ENCODE results near the gene EEFSEC.

The EEFSEC gene

DNA sequence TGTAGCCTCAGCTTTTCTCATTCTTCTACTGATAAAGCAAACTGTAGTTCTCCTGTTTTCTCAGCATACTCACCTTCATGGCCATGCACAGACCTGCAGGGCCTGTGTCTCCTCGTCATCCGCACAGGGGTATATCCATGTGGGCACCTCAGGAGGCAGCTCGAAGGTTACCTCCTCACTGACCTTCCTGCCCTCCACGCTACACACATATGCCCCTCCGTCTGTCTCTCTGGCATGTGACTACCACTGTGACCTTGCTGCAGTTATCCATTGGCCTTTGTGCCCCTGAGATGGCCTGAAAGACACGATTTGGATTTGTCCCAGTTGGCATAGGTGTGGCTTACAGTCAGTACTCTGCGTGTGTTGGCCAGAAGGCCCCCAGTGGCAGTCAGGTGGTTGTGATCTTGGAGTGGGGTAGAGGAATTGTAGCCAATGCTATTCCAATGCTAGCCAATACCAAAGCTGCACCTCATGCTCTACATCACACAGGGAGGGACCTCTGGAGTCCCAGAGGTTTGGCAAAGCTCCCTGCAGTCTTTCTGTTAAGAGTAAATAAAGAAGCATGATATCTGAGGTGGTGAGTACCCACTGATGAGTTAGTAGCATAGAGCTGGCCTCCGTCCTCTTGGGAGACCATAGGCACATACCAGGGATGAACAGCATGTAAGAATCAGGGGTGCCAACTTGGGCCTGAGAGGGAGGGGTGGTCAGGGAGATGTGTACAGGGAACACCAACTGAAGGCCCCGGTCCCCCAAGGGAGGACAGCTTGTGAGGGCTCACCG is 143.4 kb downstream of the EEFSEC start:
- no peak for DNase-seq

DNA sequence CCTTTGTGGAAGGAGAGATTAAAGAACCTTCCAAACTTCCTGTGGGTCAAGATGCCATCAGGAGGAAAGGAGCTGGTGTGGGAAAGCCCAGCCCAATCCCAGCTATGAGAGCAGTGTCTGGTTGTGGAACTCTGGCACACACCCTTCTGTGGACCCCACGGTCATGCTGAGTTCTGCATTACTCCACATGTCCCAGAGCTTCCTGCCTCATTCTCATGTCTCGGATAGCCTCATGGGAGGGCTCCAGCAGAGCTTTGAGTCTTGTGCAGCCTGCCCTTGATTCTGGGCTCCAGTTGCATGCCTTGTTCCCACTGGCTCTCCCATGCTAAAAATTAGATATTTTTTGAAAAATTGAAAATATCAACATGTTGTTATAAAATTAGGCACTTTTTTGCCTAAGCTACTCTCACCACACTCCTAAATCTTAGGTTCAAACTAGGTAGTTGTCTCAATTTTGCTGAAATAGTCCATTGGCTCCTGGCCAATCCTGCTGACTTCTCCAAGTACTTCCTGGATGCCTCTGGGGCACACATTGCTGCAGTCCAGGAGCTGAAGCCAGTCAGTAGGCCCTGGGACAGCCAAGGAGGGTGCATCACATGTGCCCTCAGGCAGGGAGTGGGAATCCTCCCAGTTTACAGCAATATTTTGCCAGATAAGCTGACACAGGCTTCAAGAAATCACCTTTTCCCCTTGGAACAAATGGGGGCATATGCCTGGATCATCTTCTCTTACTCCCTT is 144.3 kb downstream of the EEFSEC start:
- DNase-seq, result no peak

DNA sequence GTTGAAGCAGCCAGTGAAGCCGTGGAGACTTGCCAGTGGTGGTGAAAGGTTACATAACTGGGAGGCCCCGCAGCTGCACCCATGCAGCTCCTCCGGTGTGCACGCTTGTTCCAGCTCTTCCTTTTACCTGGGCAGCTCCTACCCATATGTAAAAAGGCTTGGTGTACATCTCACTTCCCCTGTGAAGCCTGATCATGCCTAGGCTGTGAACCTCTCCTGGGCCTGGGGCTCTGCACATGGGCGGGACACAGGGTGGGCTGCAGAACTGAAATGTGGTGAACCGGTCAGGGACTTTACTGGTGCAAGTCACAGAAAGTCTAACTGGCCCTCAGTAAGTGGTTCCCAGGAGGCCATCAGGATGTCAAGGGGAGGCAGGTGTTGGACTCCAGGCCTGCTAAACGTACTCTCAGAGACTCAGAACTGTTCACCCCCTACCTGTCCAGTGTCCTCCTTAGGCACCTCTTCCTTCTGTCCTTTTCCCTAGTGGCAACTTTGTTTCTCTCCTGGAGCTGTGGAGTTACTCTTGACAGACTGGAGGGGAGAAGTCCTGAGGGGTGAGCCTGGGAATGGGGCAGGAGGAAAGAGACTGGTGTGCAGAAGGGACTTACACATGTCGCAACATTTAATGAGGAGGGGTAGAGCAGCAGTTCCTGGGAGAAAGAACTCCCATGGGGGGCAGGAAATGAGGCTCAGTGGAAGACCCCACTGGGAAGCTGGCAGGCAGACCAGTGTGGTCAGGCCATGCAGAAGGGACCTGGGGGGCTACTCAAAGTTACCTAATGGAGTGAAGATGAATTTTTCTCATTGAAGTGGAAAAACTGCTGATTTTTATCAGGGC is 148.1 kb downstream of the EEFSEC start:
- no peak for DNase-seq

DNA sequence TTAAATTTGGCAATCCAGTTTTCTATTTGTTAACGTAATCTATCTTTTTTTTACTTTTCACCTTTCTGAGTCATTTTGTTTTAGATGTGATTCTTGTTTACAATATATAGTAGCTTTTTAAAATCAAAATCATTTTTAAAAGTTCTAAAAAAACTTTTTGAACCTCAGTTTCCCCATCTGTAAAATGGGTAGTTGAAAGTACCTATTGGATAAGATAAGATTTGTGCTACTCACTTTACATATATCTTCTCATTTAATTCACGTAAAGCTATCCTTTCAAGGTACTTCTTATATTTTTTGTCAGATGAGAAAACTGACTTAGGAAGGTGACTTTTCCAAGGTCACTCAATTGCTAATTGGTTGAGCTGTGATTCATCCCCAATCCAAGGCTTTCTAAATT is 153.2 kb downstream of the EEFSEC start:
- DNase-seq, result no peak

DNA sequence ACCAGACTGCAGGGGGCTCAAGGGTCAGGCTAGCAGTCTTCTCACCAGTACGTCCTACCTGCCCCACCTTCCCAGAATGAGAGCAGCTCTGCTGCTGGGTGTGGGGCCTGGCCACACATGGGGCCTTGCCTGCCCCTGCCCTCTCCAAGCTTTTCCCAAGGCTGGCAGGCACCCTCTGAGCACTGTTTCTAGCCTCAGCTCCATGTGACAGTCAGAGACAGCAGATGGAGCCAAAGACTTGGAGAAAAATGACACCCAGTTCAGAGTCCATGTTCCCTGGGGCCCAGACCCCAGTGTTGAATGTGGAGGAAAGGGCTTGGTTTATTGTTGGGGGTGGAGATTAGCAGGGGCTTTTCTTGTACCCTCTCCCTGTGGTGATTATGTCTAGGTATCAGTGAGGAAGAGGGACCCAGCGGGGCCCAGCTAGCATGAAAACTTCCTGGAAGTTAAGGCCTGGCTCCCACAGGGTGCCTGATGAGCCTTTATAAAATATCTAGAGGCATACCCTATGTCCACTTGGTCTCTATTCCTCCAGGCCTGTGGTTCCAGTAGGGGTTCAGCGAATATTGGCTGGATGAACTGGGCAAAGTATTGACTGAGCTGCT is 153.8 kb downstream of the EEFSEC start:
- no peak for DNase-seq

DNA sequence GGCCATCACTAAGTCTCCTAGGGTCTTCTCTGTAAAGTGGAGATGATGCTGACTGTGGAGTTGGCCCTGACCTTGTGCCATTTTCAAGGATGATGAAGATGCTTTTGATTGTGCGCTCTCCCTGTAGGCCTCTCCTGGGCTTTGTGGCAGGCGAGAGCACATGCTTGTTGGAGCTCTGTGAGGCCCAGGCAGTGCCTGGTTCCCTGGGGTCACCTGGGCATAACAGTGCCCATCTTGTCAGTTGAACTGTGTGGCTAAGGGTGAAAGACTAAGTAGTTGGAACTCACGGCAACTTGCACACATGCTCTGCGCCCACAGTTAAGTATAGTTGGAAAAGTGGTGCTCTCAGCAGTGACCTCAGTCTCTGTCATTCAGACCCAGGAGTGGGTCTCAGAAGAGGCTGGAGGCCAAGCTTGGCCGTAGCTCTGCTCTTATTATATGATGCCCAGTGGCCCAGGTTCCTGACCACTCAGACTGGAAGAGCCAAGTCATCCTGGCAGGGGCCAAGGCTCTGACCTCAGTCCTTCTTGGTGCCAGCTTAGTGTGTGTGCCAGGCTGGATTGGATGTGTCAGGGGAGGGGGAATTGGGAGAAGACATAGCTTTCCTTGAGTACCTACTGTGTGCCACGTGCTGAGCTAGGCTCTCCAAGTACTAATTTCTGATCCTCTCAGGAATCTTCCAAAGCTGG is 154.6 kb downstream of the EEFSEC start:
- no peak for DNase-seq

DNA sequence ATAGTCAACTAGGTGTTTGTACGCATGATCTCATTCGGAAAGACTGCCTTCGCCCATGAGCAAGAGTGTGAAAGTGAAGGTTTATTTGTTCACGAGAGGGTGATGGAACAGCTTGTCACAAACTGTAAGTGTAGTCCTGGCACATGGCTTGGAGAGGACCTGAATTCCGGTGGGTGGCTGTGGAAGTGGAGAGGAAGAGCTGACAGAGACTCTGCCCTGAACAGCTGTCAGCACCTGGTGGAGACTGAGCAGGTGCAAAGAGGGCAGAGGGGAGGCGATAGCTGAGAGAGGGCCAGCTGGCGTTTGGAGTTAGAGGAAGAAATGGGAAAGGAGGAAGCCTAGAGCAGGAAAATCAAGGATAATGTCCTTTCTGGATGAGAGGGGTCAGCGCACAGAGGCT is 155.7 kb downstream of the EEFSEC start:
- no peak for DNase-seq

DNA sequence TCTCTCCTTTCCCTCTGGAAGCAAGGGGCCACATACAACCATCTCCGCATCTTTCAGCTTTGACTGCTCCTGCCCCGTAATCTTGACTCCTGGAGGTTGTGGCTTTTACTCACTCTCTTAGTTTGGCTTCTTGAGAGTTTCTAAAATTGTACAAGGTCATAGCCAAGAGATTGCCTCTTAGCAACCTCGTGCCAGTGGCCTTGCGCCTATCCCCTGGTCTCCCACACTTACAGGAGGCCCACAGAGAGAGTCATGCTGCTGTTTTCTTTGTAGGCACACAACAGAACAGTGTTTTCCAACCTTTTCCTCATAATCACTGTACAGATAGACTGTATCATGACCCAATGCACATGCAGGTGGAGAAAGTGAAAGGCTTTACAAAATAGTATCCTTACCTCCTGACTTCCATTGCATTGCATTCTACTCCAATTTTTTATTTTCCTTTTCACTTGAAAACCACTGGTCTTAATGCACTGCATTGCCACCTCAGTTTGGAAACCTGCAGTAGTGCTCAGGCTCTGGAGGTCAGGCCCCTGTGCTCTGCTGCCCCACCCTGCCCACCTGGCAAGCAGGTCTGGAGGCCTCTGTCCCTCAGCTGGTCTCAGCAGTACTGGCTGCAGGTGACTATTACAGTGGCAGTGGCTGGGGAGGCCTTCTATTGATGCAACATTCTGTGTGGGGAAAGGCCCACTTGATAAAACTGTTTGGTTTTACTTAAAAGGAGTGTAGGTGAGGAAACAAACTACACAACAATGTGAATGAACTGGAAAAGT is 157.2 kb downstream of the EEFSEC start:
- DNase-seq, result no peak

DNA sequence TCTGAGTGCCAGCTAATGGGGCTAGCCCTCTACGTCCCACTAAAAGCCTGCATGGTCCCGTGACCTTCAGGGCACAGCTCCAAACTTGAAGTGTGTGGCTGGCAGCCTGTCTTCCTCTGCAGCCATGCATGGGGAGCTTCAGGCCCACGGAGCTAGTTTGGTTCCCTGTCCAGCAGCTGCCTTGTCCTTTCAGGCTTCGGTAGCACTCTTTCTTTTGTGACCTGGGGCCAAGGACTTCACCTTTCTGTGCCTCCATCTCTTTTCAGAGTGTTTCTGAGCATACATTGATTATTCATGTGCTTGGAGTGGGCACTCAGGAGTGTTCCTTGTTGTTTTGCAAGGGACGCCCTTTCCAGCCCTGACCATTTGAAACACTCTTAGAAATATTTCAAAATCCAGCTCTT is 158.2 kb downstream of the EEFSEC start:
- DNase-seq, result no peak

DNA sequence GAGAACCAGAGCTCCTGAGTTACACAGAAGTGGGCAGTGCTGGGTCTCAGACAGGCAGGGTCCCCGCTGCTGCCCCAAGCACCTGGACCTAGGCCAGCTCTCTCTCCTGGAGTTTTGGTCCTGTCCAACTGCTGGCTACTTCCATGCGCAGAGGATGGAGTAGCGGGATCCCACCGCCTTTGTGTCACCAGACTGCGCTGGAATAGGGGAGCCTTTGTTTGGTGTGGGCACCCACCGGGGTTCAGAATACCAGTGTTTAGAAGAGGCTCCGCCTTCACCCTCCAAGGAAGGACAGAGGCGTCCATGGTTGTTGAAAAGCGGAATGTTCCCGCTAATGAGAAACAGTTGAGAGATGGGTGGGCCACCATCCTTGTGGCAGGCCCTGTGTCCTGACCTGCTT is 159.0 kb downstream of the EEFSEC start:
- no peak for DNase-seq

DNA sequence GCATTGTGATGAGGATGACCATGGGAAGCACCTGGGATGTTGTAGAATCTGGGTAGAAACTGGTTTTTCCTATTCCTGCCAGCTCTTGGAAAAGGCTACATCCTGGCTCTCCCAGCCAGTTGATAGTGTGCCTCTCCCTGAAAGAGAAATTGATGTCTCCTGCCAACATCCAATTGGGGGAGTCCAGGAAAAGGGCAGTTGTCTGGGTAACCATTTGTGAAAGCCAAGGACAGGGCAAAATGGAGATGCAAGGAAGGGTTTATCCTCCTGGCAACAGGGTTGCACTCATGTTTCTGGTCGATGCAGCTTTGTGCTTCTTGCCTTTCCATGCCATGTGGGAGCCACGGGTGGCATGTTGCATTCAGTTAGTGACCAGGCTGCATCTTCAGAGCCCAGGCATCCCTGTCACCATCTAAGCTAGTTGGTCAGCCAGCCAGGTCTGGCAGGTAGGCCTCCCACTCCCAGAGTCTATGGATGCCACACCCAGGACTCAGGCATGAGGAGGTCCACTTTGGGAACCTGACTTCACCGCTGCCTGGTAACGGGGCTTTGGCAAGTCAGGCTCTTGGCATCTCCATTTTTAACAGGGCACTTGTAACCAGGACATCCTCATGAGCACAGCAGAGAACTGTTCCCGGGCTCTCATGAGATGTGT is 159.9 kb downstream of the EEFSEC start:
- DNase-seq, result no peak

DNA sequence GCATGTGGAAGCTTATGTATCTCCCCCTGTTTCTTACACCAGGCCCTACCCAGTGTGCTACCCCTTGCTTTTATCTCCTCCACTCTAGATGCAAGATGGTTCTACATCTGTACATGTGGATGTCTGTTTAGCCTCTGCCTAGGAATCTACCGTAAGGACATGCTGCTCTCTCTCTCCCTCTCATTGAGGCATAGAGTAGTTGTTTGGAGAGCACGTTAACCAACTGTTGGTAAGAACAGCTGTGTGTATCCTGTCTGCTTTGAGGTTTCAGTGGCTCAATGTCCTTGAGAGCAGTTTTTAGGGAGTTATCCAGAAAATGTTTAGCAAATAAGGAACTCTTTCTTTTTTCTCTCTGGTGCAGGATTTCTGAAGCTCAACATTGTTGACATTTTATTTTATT is 160.7 kb downstream of the EEFSEC start:
- DNase-seq, result no peak

DNA sequence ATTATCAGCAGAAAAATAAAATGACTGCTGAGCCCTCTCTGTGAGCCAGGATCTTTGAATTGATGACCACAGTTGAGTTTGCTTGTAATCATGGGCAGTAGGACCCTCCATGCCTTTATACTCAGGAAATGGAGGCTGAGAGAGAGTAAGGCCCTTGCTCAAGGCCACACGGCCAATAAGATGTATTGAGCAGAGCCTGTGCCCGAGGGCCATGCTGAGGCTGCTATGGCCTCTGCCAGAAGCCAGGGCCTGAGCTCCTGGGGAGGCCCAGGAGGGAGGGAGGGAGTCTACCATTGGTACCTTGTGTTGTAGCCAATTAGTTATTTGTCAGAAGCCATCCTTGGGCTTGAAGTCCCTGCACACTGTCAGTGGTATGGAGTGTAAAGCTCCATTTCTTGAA is 162.0 kb downstream of the EEFSEC start:
- no peak for DNase-seq

DNA sequence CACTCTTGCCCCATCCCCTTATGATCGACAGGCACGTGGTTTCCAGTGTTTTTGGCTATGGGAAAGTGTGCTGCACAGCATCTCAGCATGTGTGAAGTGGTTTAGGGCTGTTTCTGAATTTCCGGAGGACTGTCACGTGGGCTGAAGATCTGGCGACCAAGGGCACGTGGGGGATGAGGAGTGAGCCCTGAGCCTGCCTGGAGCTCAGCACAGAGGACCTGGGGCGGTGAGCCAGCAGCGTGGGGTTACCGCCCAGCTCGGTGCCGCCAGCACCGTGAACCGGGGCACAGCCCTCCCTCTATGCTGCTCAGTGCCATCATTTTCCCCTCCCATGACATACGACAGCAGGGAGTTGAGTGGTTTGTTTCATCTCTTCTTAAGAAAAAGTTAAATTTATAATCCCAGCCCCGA is 163.2 kb downstream of the EEFSEC start:
- no peak for DNase-seq

DNA sequence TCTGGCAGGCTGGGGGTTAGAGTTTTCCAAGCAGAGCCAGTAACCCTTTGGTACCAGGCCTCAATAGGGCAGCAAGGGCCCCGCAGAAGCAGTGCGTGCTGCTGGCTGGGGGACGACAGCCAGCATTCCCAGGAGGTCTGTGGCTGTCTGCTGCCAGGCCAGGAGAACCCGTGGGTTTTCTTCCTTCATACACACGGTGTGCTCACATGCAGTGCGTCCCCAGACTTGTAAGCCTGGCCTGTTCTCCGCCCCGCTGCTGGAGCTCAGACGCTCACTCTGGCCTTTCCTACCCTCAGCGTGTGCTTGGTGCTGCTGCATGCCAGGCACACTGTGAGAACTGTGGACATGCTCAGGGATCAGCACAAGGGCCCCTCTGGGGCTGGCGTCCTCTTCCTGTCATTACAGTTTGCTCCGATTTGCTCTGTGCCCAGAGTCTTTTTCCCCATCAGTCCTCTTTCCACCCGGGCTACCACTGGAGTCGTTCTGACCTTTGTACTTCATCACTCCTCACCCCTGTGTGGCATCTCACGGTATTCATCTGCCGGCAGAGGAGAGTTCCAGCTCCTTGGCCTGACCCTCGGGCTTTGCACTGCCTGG is 163.9 kb downstream of the EEFSEC start:
- DNase-seq, result no peak

DNA sequence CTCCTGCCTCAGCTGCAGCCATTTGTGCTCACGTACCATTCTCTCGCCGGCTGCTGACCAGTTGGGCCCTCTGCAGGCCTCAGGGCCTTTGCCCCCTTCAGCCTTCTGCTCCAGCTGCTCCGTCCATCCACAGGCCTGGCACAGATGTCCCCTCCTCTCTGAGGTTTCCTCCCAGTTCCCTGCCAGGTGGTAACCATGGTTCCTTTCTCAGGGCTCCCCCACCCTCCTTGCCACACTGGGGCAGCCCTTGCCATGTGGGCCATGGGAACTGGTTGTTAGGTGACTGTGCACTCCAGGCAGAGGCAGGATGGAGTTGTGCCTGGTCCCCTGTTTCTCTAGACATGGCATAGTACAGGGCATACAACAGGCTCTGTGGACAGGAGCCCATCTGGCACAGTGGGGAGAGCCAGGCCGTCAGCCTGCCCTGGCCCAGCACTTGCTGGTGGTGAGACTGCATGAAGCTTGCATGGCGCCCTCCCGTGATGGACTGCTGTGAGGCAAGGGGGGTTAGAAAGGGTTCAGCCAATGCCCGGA is 164.5 kb downstream of the EEFSEC start:
- no peak for DNase-seq

DNA sequence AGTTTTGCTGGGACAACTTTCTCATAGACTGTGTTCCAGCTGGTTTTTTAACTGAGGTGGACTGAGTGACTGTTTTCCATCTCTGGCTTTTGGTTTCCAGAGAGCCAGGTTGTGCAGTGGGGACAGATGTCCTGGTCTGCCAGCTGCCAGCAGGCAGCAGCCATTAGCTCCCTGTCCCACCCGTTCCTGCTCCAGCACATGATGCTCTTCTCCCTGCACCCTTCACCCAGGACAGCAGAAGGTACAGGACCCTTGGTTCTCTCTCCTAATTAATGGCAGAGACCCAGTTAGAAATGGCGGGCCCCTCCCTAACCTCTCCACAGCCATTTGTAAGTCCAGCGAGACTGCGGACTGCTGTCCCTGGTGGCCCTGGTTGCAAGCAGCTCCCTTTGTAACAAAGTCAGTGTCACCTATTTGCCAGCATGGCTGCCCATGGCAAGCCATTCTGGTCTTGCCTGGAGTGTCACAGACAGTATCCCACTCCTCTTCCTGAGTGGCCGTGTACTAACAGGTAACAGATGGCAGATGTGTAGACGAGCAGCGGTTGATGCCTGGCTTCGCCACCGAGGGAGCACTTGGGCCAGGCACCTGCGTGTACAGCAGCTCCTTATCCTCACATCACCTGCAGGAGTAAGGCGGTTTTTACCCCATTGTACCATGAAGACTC is 165.1 kb downstream of the EEFSEC start:
- DNase-seq, result no peak

DNA sequence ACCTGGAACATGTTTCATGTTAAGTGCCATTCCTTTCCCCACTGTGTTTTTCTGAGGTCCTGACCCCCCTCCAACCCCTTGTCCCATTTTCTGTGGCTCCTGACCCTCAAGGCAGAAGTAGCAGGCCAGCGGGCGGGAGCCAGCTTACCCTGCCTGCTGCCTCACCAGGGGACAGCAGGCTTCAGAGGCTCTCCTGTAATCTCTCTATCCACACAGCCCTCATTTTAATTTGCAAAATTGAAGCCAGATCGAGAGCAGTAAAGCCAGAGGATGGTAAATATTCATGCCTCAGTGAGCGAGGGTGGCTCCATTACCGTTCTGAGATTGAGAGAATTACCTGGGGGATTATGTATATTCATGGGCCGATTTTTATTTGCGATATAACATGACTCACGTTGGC is 165.8 kb downstream of the EEFSEC start:
- no peak for DNase-seq

DNA sequence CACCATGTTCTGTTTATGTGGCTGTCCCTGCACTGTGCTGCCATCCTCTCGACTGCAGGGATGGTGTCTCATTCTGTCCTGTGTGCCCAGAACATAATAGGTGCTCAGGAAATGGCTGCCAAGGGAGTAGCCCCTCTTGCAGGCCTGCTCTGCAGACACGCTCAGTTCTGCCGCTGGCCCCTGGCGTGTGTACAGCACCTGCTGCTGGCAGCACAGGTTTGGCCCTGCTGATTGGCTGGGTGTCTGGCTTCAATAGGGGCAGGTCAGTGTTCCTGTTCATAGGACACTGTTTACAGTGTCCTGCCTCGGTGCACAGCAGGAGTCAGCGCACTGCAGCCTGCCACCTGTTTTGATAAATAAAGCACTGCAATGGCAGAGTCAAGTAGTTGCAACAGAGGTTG is 166.5 kb downstream of the EEFSEC start:
- no peak for DNase-seq

Data from suppressor macrophage treated with lipopolysaccharide for 4 hours (primary cell).